HG02870 (cell line): ENCODE data around the gene NPPC.
"Not testable (repeated sequence)": the region's sequence is repeated elsewhere in the genome, so short reads cannot be mapped to it uniquely, and the experiment has no call there.

Experiments
- ATAC-seq: cut with Tn5 transposase; IDR thresholded peaks from one replicate; pipeline ENCODE4 v1.9.1; 2021; ENCODE audit warnings: mild to moderate bottlenecking, moderate library complexity; ENCODE audit not compliant: unreplicated experiment

Gene NPPC

DNA sequence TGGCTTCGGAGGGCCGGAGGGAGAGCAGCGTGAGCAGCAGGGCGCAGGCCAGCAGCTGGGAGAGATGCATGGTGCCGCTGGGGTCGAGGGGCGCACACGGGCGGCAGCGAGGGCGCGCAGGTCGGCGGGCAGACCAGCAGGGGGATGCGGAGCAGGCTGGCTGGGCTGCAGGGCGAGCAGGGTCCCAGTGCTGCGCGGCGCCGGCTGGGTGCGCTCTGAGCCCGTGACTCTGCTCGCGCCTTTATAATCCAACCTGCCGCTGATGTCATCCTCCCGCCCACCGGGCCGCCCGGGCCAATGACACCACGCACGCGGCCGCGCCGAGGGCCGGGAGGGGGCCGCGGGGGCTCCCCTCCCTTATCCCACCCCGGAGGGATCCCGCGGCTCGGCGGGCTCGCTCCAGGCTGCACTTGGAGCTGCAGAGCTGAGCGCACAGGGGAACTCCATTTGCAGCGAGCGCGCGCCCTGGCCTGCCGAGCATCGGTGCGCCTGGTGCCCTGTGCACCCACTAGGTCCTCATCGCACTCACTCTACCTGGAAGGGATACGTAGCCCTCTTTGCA, at the start of gene NPPC:
Gene NPPC (minus strand): TSS at position 217 of the 562 bp plus-strand sequence. CDS start 147 bp downstream, at position 70.
- peak; percentile 44 for ATAC-seq

DNA sequence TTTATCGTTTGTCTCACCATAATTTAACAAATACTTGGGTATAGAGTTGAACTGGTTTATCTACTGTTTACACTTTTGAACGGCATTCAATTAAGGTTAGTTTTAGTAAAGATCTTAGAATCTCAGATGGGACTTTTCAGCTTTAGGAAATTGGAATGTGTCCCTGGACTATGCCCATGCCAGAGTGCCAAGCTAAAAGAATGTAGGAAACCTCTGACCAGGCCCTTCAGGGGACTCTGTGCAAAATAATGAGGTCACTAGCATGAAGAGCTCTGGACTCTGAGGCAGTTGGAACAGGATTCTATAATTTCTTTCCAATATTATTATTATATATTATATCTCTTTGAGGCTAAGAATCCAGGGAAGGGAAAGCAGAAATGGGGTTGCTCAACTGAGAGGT, 48.8 kb upstream of the NPPC start:
- ATAC-seq: no peak

DNA sequence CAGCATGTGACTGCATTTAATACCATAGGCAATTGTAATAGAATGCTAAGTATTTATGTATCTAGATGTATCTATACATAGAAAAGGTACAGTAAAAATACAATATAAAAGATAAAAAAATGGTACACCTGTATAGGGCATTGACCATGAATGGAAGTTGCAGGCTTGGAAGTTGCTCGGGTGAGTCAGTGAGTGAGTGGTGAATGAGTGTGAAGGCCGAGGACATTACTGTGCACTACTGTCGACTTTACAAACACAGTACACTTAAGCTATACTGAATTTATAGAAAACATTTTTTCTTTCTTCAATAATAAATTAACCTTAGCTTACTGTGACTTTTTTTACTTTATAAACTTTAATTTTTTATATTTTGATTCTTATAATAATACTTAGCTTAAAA, 44.3 kb upstream of the NPPC start:
- no peak for ATAC-seq

DNA sequence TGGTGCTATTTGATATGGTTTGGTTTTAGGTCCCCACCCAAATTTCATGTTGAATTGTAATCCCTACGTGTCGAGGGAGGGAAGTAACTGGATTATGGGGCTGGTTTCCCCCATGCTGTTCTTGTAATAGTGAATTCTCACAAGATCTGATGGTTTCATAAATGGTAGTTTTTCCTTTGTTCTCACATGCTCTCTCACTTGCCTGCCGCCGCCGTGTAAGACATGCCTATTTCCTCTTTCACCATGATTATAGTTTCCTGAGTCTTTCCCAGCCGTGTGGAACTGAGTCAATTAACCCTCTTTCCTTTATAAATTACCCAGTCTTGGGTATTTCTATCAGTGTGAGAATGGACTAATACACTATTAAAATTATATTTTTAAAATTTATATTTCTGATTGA, 42.6 kb upstream of the NPPC start:
- ATAC-seq: no peak

- ATAC-seq: no peak
Observed at GRCh38 chr2:231966886-231967285, 40.7 kb upstream of the NPPC start.

DNA sequence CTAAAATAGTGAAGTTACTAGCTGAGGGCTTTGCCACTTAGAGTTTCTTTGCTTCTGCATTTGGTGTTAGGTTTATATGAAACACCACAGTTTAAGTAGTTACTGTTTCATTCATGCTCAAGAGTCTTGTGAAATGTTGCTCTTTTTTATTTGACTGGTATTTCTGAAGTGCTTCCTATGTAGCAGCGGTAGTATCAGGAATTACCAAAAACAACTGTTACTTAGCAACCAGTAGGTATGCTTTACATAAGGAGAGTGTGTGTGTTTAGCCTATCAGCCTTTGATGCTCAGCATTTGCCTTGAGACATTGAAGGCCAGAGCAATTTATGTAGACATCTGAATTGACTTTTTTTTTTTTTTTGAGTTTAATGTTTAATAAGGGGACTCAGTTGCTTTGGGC, 38.9 kb upstream of the NPPC start:
- no peak for ATAC-seq

DNA sequence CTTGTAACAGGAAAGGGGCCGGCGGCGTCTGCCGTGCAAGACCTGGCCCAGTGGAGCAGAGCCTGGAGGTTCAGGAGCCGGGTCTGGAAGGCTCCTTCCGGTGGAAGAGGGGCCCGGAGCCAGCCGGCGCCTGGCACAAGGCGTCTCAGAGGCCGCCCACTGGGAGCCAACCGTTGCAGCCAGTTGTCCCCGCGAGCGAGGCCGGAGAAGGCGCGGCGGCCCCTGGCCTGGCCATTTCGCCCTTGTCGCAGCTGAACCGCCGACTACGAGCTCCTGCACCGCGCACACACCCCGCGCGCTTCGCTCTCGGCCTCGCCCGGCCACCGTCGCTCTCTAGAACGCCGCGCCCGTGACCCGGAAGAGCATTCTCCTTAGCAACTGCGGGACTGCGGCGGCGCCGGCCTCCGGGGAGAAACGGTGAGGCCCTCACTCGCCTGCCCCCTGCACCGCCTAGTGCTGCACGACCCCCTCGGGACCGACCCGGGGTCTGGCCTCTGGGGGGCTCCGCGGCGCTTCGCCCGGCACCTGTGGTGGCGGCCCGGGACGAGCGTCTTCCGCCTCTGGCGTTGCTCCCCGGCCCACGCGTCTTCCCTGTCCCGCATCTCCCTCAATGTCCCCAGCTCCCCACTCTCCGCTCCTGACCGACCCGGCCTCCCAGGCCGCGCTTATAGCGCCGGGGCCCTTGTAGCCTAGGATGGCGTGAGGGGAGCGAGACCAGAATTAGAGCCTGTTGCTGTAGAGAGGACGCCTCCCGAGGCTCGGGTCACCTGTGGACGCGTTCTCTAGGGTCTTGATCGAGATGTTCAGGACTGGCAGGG, 35.4 kb upstream of the NPPC start, which contains the start of gene DIS3L2:
Gene DIS3L2 (plus strand): TSS at position 365 of the 818 bp plus-strand sequence. CDS start 53,215 bp downstream, outside the sequence.
- ATAC-seq: peak; percentile 92

GRCh38 chr2:231960810-231961348, 34.7 kb upstream of the NPPC start:
- ATAC-seq: no peak

DNA sequence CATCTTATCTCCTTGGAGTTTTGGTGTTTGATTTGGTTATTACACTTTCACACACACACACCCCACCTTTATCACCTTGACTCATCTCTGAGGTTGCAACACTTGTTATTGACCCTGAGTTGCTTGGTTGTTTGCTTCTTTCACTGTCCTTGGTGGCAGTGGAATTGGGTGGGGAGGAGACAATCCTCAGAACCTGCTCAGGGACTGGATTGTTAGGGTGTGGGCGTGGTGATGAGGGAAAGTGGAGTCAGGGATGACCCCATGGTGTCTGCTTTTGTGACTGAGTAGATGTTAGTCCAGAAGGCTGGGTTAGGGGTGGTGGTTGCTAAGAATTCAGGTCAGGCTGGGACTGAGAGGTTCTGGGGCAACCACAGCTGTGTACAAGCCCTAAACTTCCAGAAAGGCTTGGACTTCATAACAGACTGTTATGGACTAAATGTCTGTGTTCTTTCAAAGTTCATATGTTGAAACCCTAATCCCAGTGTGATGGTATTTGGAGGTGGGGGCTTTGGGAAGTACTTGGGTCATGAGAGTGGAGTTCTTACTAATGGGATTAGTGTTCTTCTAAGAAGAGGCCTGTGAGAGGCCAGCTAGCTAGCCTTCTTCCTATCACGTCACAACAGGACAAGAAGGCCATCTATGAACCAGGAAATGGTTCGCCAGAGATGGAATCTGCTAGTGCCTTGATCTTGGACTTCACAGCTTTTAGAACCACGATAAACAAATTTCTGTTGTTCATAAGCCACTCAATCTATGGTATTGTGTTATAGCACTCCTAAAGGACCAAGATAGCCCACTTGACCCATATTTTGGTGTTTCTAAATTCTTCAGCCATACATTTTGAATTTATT, 31.9 kb upstream of the NPPC start:
- no peak for ATAC-seq

DNA sequence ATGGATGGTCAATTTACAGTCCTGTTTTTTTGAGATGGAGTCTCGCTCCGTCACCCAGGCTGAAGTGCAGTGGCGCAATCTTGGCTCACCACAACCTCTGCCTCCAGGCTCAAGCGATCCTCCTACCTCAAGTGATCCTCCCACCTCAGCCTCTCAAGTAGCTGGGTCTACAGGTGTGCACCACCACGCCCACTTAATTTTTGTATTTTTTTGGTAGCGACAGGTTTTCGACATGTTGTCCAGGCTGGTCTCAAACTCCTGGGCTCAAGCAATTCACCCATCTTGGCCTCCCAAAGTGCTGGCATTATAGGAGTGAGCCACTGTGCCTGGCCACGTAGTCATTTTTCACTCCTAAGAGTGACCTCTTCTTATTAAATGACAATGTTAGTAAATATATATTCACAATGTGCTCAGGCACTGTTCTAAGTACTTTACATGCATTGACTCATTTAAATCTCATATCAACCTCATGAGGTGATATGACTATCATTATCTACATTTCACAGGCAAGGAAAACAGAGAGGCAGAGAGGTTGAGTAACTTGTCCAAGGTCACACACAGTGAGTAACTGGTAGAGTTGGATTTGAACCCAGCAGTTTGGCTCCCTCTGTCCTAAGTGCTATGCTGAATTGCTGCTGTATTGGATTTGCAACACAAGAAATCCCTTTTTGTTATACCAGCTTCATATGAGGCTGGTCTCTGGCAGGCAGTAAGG, 29.7 kb upstream of the NPPC start:
- ATAC-seq: no peak

DNA sequence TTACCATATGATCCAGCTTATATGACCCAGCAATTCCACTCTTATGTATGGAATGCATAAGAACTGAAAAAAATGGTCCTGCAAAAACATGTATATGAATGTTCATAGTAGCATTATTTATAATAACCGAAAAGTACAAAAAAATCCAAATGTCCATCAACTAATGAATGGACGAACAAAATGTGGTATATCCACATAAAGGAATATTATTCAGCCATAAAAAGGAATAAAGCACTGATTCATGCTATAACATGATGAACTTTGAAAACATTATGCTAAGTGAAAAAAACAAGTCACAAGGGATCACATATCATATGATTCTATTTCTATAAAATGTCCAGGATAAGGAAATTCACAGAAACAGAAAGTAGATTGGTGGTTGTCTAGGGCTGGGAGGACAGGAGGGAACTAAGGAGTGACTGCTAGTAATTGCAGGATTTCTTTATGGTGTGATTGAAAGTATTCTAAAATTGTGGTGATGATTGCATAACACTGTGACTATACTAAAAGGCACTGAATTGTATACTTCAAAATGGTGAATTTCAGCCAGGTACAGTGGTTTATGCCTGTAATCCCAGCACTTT, 25.3 kb upstream of the NPPC start:
- no peak for ATAC-seq

DNA sequence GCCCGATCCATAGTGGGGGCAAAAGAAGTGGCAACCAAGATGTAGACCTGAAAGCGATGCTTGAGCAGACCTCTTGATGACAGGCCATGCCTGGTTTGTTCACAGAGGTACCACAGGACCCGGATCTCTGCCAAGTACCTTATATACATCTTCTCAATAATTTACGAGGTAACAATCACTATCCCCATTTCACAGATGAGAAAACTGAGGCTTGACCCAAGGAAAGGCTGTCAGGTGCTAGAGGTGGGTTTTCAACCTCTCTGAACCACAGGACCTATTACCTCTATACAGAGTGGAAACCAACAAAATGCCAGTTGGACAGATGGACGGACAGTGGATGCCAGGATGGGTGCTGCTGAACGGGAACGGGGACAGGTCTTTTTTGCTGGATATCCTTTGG, 21.5 kb upstream of the NPPC start:
- ATAC-seq: no peak

GRCh38 chr2:231947112-231947511, 20.9 kb upstream of the NPPC start:
- ATAC-seq: not testable (repeated sequence)

GRCh38 chr2:231946241-231946814, 20.1 kb upstream of the NPPC start:
- ATAC-seq: no peak

DNA sequence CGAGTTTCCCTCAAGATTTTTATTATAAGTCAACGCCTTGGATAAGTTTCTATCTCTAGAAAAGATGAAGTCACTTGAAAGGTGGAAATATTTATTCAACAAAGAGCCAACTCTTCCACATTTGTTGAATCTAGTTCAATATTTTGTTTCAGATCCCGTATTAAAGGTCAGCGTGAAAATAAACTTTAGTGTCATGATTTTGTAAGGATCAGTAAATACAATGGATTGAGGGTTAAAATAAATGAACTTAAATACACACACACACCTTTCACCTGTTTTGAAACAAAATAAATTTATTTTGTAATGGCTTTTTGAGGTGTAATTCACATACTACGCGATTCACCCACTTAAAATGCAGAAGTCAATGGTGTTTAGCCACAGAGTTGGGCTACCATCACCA, 16.0 kb upstream of the NPPC start:
- no peak for ATAC-seq

DNA sequence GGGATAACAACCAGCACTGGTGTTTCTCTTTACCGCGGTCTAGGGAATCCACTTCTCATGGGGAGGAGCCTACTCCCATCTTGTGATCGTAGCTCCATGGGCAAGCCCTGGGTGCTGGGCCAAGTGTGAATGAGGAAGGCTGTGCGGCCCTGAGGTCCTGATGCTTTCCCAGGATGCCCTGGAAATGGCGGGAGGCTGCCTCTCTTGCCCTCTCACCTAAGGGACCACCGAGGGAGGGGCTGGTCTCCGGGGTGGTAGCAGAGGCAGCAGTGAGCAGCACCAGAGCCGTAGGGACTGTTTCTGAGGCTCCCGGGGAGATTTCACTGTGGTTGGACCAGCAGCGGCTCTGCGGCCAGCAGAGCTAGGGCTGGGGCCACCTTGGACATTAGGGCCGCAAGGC, 15.5 kb upstream of the NPPC start:
- ATAC-seq: no peak

DNA sequence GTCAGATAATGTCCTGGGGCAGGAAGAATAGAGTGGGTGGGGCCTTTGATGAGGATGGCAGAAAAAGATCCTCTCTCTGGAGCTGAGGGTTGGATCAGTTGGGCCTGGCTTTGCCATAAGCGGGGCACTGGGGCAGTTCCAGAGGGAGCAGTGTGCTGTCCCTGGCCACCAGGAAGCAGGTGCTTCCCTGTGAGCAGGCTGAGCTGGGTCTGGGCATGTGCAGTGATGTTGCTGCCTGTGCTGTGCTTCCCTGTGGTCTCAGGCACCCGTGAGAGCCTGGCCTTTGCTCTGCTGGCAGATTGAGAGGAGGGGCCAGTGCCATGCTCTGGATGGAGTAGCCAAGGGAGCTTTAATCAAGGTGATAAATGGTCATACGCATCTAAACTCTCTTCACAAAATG, 14.6 kb upstream of the NPPC start:
- ATAC-seq: no peak

DNA sequence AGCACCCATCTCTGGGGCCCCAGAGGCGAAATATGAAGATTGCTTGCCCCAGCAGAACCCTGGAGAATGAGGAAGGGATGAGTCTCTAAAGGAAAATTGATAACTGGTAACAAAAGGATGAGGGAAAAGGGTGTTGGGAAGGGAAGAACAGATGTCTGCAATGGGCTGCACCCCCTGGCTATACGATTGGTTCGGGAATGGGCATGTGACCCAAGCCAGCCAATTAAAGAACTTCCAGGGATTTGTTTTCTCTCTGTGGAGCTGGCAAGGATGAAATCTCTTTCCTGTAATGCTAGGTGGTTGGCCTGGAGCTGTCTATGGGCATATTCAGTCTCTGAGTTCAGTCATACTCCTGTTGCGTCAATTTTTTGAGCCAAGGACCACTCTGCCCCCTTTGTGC, 12.8 kb upstream of the NPPC start:
- ATAC-seq: no peak

- ATAC-seq: no peak
Observed at GRCh38 chr2:231937057-231937456, 10.9 kb upstream of the NPPC start.

- no peak for ATAC-seq
Observed at GRCh38 chr2:231936491-231936890, 10.3 kb upstream of the NPPC start.
